GM23248 (cell line): ENCODE data around the gene PSMD13. TPM values are rescaled to one million over a fixed set of nuclear protein-coding genes. Genes with fewer than 3 reads are reported as not detected.

ENCODE experiments used
- DNase-seq: peaks from one replicate; pipeline ENCODE4 v3.0.0-alpha.2; 2015
- H2AFZ ChIP-seq: fragments of 200-600 bp; sonication (generic); 2 replicates; pipeline ENCODE4 v1.6.1; 2016; ENCODE audit warnings: antibody characterized with exemption
- H3F3A ChIP-seq: fragments of 200-600 bp; sonication (generic); 2 replicates; pipeline ENCODE4 v1.6.1; 2016; ENCODE audit warnings: mild to moderate bottlenecking, antibody characterized with exemption, mixed run types; ENCODE audit not compliant: insufficient read depth
- H3K27ac ChIP-seq: fragments of 200-600 bp; sonication (generic); 2 replicates; pipeline ENCODE4 v1.5.1; 2016; ENCODE audit warnings: mild to moderate bottlenecking
- H3K27me3 ChIP-seq: fragments of 200-600 bp; sonication (generic); replicated peaks from 2 replicates; pipeline ENCODE4 v1.6.1; 2016; ENCODE audit warnings: mild to moderate bottlenecking; ENCODE audit not compliant: insufficient read depth
- H3K36me3 ChIP-seq: fragments of 200-600 bp; sonication (generic); 2 replicates; pipeline ENCODE4 v1.6.1; 2016; ENCODE audit warnings: low read depth, mild to moderate bottlenecking
- H3K4me1 ChIP-seq: fragments of 200-600 bp; sonication (generic); 2 replicates; pipeline ENCODE4 v1.6.1; 2016; ENCODE audit warnings: mild to moderate bottlenecking; ENCODE audit not compliant: insufficient read depth
- H3K4me2 ChIP-seq: fragments of 200-600 bp; sonication (generic); one replicate; pipeline ENCODE4 v1.6.1; 2016; ENCODE audit warnings: mild to moderate bottlenecking; ENCODE audit not compliant: unreplicated experiment
- H3K4me3 ChIP-seq: fragments of 200-600 bp; sonication (generic); 2 replicates; pipeline ENCODE4 v1.5.1; 2016; ENCODE audit warnings: mild to moderate bottlenecking
- H3K79me2 ChIP-seq: fragments of 200-600 bp; sonication (generic); 2 replicates; pipeline ENCODE4 v1.6.1; 2016; ENCODE audit warnings: mild to moderate bottlenecking; ENCODE audit not compliant: insufficient read depth
- H3K9ac ChIP-seq: fragments of 200-600 bp; sonication (generic); 2 replicates; pipeline ENCODE4 v1.6.1; 2016; ENCODE audit warnings: mild to moderate bottlenecking
- H3K9me2 ChIP-seq: fragments of 200-600 bp; sonication (generic); 2 replicates; pipeline ENCODE4 v1.6.1; 2016; ENCODE audit warnings: mixed run types, mild to moderate bottlenecking, moderate library complexity; ENCODE audit not compliant: insufficient read depth
- H3K9me3 ChIP-seq: fragments of 200-600 bp; sonication (generic); one replicate; pipeline ENCODE4 v1.6.1; 2017; ENCODE audit warnings: low read depth
- H4K20me1 ChIP-seq: fragments of 200-600 bp; sonication (generic); 2 replicates; pipeline ENCODE4 v1.6.0; 2016; ENCODE audit not compliant: insufficient read depth
- EZH2 ChIP-seq: fragments of 200-600 bp; sonication (generic); IDR thresholded peaks from 2 replicates; pipeline ENCODE4 v1.6.1; 2018; ENCODE audit warnings: antibody characterized with exemption, mild to moderate bottlenecking; ENCODE audit not compliant: insufficient read depth, poor library complexity, severe bottlenecking
- EZH2phosphoT487 ChIP-seq: fragments of 200-600 bp; sonication (generic); IDR thresholded peaks from 2 replicates; pipeline ENCODE4 v1.6.1; 2018; ENCODE audit warnings: antibody characterized with exemption, moderate library complexity, mild to moderate bottlenecking, low read depth; ENCODE audit not compliant: insufficient read depth
- WGBS, 2 experiments: methylation state at CpG; one replicate each; pipeline ENCODE4 v1.1.6; 2015 to 2017; ENCODE audit warnings: low lambda C conversion rate in 2 of 2, low coverage in 1 of 2; ENCODE audit errors: missing lambda C conversion rate in 2 of 2; 5-methylcytosine and 5-hydroxymethylcytosine counted together
- in situ Hi-C: fragments of 300-500 bp; cut with MboI; formaldehyde crosslinking; loops from 2 replicates; pipeline ENCODE4 v1.15.0; 2020
- polyA plus RNA-seq: library from polyadenylated mRNA; unstranded; fragments of >200 nt; fragmentation: Nextera tagmentation; extraction: Ambion mirVana; gene quantifications from 2 replicates; pipeline ENCODE4 v1.2.1, GENCODE V29; 2016
- total RNA-seq: library from RNA; depleted of rRNA; stranded (reverse); fragments of >200 nt; shearing (Covaris generic); gene quantifications from 2 replicates; pipeline ENCODE4 v1.2.3, GENCODE V29; 2014

The PSMD13 gene
- total and polyA plus RNA-seq, 2 experiments from 2014 or later = 145 to 188 TPM

DNA sequence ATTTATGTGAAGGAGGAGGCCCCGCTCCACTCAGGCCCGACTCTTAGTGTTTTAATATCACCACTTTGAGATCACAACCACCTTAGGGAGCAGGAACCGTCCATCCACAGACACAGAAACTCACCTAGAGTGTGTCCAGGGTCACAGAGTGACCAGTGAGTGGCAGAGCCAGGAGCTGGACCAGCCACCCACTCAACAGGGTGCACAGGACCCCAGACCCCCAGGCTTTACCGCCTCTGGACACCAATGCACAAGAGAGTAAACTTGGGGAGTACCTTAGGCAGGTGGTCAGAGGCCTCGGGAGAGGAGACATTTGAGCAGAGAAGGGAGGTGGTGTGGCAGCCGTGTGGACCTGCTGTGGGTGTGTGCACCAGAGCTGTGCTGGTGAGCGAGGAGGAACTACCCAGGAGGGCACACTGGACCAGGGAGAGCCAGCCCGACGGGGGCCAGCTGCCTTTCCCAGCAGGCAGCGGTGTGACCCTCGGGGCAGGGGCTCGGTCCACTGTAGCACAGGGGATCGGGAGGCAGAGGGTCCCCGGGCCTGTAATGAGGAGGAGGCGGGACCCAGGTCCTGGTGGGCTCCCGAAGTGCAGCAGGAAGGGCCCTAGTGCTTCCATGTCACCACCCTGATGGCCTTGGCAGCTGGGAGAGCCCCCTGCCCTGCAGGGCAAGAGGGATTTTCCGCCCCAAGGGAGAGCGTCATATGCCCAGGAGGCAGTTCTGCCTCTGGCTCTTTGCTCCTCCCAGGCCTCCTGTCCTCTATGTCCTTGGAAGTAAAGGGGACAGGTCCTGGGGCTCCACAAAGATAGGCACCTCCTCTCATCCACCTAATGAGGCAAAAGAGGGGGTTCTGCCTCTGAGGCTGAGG is 33.9 kb downstream of the PSMD13 start:
- in situ Hi-C loops = no loop called here
- H3K27ac ChIP-seq = no peak overlapping the region
- DNase-seq = no peak

DNA sequence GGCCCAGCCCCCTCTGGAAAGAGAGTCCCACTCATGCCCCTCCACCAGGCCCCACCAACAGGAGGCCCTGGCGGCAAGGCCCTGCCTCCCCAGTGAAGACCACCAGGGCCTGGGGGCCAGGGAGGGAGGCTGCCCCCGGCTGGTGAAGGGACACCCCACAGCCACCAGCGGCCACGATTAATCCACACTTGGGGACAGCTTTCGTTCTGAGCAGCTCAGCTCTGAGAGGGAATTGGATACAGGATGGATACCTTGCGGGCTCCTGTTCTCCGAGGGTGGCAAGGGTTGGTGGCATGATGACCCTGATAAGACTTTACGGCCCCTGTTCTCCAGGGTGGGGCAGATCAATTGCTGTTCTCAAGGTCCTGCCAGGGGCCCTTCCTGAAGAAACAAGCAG is 34.5 kb downstream of the PSMD13 start:
- no peaks in the 10 kb centered on the region for H3K36me3 ChIP-seq
- H4K20me1 ChIP-seq = no peaks in the 10 kb centered on the region
- no peak for DNase-seq
- H2AFZ ChIP-seq = no peak overlapping the region
- H3K9me2 ChIP-seq = no peaks in the 10 kb centered on the region
- H3K9me3 ChIP-seq = no peaks in the 10 kb centered on the region
- H3K4me3 ChIP-seq = no peak overlapping the region
- TF ChIP-seq EZH2 = no peak
- peaks cover 4% of the 10 kb centered on the region for H3F3A ChIP-seq
- no peak overlapping the region for H3K4me2 ChIP-seq
- in situ Hi-C loops = no loop called here
- no peak overlapping the region for H3K27ac ChIP-seq
- no peaks in the 10 kb centered on the region for H3K79me2 ChIP-seq
- peaks cover 11% of the 10 kb centered on the region; the same call in 1 of the 2 replicates for H3K27me3 ChIP-seq
- no peak overlapping the region for H3K9ac ChIP-seq
- no peaks in the 10 kb centered on the region for H3K4me1 ChIP-seq
- WGBS, 2 experiments = 75 to 83% methylated on average over 8 of the region's 8 CpGs

More for the DNA sequence above, 33.9 kb downstream of the PSMD13 start:
- H3K4me2 ChIP-seq = no peak overlapping the region
- H3K9ac ChIP-seq = no peak overlapping the region
- 61 to 69% methylated on average over 17 to 18 of the region's 18 CpGs for WGBS, 2 experiments
- no peaks in the 10 kb centered on the region for H3K79me2 ChIP-seq
- H3K27me3 ChIP-seq = 0 out of 2 replicates have a peak, but pooled peaks cover 5% of the 10 kb centered on the region
- H3K4me1 ChIP-seq = no peaks in the 10 kb centered on the region
- TF ChIP-seq EZH2 (no peak), EZH2phosphoT487 (no peak)
- no peak overlapping the region for H2AFZ ChIP-seq
- H3K9me2 ChIP-seq = no peaks in the 10 kb centered on the region
- H4K20me1 ChIP-seq = no peaks in the 10 kb centered on the region
- H3K4me3 ChIP-seq = no peak overlapping the region
- peaks cover 4% of the 10 kb centered on the region for H3F3A ChIP-seq
- H3K36me3 ChIP-seq = no peaks in the 10 kb centered on the region
- no peaks in the 10 kb centered on the region for H3K9me3 ChIP-seq

DNA sequence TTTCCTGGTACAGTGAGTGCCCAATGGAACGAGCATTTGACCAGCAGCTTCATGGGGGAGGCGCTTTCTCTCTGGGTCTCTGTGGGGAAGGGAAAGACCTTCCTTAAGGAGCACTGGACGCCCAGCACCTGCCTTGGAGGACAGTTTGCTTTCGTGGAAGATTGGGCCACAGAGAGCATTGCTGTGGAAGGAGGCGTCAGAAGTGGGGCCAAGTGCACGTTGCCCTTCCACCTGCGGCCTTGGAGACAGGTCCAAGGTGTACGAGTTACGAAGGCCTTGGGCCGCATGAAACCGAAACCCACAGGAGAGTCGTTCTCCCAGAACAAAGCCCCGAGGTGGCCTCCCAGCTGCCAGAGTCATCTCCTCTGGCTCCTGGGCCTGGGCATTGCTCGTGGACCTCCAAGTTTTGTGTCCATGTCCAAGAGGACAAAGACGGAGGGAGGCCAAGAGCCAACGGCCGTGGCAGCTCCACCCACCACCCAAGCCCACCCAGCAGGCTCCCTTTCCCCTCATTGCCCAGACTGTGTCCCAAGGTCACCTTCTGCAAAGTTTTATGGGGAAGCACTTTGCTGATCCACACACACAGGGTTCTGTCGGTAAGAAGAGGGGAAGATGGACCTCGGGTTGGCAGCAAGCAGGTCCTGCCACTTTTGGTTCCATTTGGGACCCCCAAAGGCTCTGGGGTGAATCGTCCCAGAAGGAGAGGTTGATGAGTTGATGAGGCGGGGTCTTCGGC is 35.6 kb downstream of the PSMD13 start:
- no peak for DNase-seq
- H3F3A ChIP-seq = peaks cover 4% of the 10 kb centered on the region
- no peak overlapping the region for H3K9ac ChIP-seq
- H3K9me2 ChIP-seq = no peaks in the 10 kb centered on the region
- H3K9me3 ChIP-seq = no peaks in the 10 kb centered on the region
- no peaks in the 10 kb centered on the region for H4K20me1 ChIP-seq
- no peak overlapping the region for H3K4me3 ChIP-seq
- H3K4me1 ChIP-seq = no peaks in the 10 kb centered on the region
- H3K36me3 ChIP-seq = no peaks in the 10 kb centered on the region
- H3K79me2 ChIP-seq = no peaks in the 10 kb centered on the region
- WGBS, 2 experiments = 70% methylated on average over 19 to 21 of the region's 22 CpGs
- peaks cover 12% of the 10 kb centered on the region; the same call in 1 of the 2 replicates for H3K27me3 ChIP-seq
- H2AFZ ChIP-seq = no peak overlapping the region
- H3K27ac ChIP-seq = no peak overlapping the region
- in situ Hi-C loops = no loop called here
- no peak for TF ChIP-seq EZH2
- no peak for TF ChIP-seq EZH2phosphoT487
- no peak overlapping the region for H3K4me2 ChIP-seq

DNA sequence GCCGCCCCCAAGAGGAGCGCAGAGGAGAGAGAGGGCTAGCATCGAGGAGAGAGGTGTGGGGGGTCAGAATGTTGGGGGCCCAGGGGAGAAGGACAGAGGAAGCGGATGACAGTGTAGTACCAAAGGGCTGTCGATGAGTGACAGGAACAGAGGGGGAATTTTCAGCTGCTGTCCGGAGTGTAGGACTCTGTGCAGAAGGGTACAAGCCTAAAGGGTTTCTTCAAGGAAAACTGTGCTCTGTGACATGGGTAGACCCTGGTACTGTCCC is 36.1 kb downstream of the PSMD13 start:
- TF ChIP-seq EZH2phosphoT487 (no peak), EZH2 (no peak)

More for the DNA sequence above, 36.1 kb downstream of the PSMD13 start:
- Histone ChIP-seq H3K27ac (no peak overlapping the region), H3K9me2 (no peaks in the 10 kb centered on the region), H3F3A (peaks cover 4% of the 10 kb centered on the region), H3K4me1 (no peaks in the 10 kb centered on the region), H3K4me2 (no peak overlapping the region), H2AFZ (no peak overlapping the region), H4K20me1 (no peaks in the 10 kb centered on the region), H3K36me3 (no peaks in the 10 kb centered on the region), H3K79me2 (no peaks in the 10 kb centered on the region), H3K9ac (no peak overlapping the region), H3K4me3 (no peak overlapping the region), H3K27me3 (peaks cover 16% of the 10 kb centered on the region), H3K9me3 (no peaks in the 10 kb centered on the region)
- no peak for DNase-seq
- in situ Hi-C loops = no loop called here
- WGBS, 2 experiments = 72 to 75% methylated on average over 5 to 6 of the region's 6 CpGs
